ENCODE results near the gene CDH4. TPM values are rescaled to one million over a fixed set of nuclear protein-coding genes. Genes with fewer than 3 reads are reported as not detected.

CDH4 gene
- total and polyA plus RNA-seq, 2 donors (not counting 3 experiments of a cell fraction or from before 2014, with no cell fraction given) = 0.17 to 0.51 TPM

DNA sequence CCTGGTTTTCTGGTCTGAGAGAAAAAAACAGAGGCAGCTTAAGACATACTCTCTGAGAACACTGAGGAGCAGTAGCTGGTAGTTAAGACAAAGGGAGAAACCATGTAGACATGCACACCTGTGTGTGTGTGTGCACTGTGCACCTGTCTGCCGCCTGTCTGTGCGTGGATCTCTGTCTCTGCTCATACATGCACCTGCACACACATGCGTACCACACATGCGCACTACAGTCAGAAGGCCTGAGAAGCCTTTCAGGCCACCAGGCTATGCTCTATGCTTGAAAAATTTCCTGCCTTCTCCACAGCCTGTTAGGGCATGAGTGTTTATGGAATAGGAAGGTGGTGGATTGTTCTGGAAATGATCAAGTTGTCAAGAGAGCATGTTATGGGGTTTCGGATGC lies 103.5 kb downstream of the CDH4 start:
- intact Hi-C loops (cut with micrococcal nuclease) = no loop called here
- Histone ChIP-seq H3K36me3 (ENCODE audit: control insufficient read depth in 2 of 2, extremely low read depth in 1 of 2, insufficient read depth in 2 of 2, low read length in 2 of 2) (no peaks in the 10 kb centered on the region), H2AFZ (ENCODE audit: low read depth, low read length) (no peak overlapping the region), H3K79me2 (ENCODE audit: control insufficient read depth, insufficient read depth, low read length) (no peaks in the 10 kb centered on the region), H3K4me2 (ENCODE audit: insufficient read depth, low read length) (no peak overlapping the region), H3K4me1 (ENCODE audit: control insufficient read depth, extremely low read depth, insufficient read depth, low read length) (no peaks in the 10 kb centered on the region), H3K4me3 (replicated peaks in 1 of 3; ENCODE audit: insufficient read depth in 1 of 3, low read depth in 1 of 3, low read length in 3 of 3) (no peak overlapping the region), H3K9me1 (replicated peaks; ENCODE audit: control insufficient read depth, extremely low read depth, insufficient read depth, low read length) (no peaks in the 10 kb centered on the region), H3K27ac (ENCODE audit: insufficient read depth, low read depth, low read length) (no peak overlapping the region), H3K9me3 (replicated peaks; ENCODE audit: control insufficient read depth, insufficient read depth, low read length) (peaks cover 10% of the 10 kb centered on the region), H3K27me3 (ENCODE audit: control insufficient read depth in 2 of 2, insufficient read depth in 2 of 2, low read length in 2 of 2) (no peaks in the 10 kb centered on the region), H3K9ac (replicated peaks; ENCODE audit: extremely low read depth, insufficient read depth, low read length) (no peak overlapping the region), H4K20me1 (replicated peaks; ENCODE audit: control insufficient read depth, extremely low read depth, insufficient read depth, low read length) (no peaks in the 10 kb centered on the region)
- no TSS peak for BruUV-seq (replicated peaks)
- DNase-seq (ENCODE audit: low read depth, low spot score) (no peak), FAIRE-seq (no peak)
- POLR2A ChIA-PET = no interaction called here
- TF ChIP-seq GATA2 (IDR thresholded peaks at IDR 0.05; ENCODE audit: insufficient read depth, insufficient read length, low read depth, low read length) = no peak
- TF ChIP-seq, protein P1, sequence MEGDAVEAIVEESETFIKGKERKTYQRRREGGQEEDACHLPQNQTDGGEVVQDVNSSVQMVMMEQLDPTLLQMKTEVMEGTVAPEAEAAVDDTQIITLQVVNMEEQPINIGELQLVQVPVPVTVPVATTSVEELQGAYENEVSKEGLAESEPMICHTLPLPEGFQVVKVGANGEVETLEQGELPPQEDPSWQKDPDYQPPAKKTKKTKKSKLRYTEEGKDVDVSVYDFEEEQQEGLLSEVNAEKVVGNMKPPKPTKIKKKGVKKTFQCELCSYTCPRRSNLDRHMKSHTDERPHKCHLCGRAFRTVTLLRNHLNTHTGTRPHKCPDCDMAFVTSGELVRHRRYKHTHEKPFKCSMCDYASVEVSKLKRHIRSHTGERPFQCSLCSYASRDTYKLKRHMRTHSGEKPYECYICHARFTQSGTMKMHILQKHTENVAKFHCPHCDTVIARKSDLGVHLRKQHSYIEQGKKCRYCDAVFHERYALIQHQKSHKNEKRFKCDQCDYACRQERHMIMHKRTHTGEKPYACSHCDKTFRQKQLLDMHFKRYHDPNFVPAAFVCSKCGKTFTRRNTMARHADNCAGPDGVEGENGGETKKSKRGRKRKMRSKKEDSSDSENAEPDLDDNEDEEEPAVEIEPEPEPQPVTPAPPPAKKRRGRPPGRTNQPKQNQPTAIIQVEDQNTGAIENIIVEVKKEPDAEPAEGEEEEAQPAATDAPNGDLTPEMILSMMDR (IDR thresholded peaks at IDR 0.05; ENCODE audit: extremely low read depth in 1 of 2, insufficient read depth in 1 of 2, low read depth in 1 of 2, low read length in 2 of 2) = no peak
- no peak for TF ChIP-seq JUN (IDR thresholded peaks at IDR 0.05; ENCODE audit: borderline replicate concordance, insufficient read depth, insufficient read length, low read depth)
- no peak for TF ChIP-seq POLR2A (IDR thresholded peaks at IDR 0.05; ENCODE audit: low read depth, low read length)
- no peak for TF ChIP-seq POLR2AphosphoS5 (IDR thresholded peaks at IDR 0.05; ENCODE audit: insufficient read depth, low read depth, low read length)
- no peak for TF ChIP-seq FOS (IDR thresholded peaks at IDR 0.05; ENCODE audit: borderline replicate concordance, insufficient read depth, low read length)
- no peak for TF ChIP-seq EZH2 (IDR thresholded peaks at IDR 0.05; ENCODE audit: borderline replicate concordance, low read depth, low read length, severe bottlenecking)
- TF ChIP-seq MYC (IDR thresholded peaks at IDR 0.05; ENCODE audit: low read depth, low read length) = no peak
- TF ChIP-seq, protein P2, sequence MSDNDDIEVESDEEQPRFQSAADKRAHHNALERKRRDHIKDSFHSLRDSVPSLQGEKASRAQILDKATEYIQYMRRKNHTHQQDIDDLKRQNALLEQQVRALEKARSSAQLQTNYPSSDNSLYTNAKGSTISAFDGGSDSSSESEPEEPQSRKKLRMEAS (IDR thresholded peaks at IDR 0.05; ENCODE audit: insufficient read depth, insufficient read length) = no peak
- dilution Hi-C loops (cut with MboI; ENCODE audit: extremely low pct_ligation_motif_present, low sequenced_read_pairs) = no loop called here
- CTCF ChIA-PET = no interaction called here

Measured in endothelial cell of umbilical vein (primary cell).